Tibial nerve (tissue), 4 donors: Measurements from ENCODE around the gene MAPK6. TPM values are rescaled to one million over a fixed set of nuclear protein-coding genes. Genes with fewer than 3 reads are reported as not detected.

Experiments
- DNase-seq, 2 donors: peaks; one replicate each; pipeline ENCODE4 v3.0.0-alpha.2; 2019; ENCODE audit warnings: low spot score in 2 of 2
- H3K27ac ChIP-seq, 4 donors: fragments of 200-600 bp; sonication (generic) in 3 of 4; one replicate each; pipeline ENCODE4 v1.5.1; 2017 to 2019; ENCODE audit warnings: mild to moderate bottlenecking in 1 of 4
- H3K27me3 ChIP-seq, 2 donors: fragments of 200-600 bp; sonication (generic) in 1 of 2; one replicate each; pipeline versions ENCODE4 v1.5.1 to v1.6.0; 2017 to 2019
- H3K36me3 ChIP-seq, 3 donors: fragments of 200-600 bp; sonication (generic); one replicate each; pipeline ENCODE4 v1.5.1; 2018 to 2019
- H3K4me1 ChIP-seq, 4 donors: fragments of 200-600 bp; sonication (generic) in 3 of 4; one replicate each; pipeline ENCODE4 v1.5.1; 2017 to 2019
- H3K4me3 ChIP-seq, 4 donors: fragments of 200-600 bp; sonication (generic) in 3 of 4; one replicate each; pipeline ENCODE4 v1.5.1; 2017 to 2019; ENCODE audit warnings: mild to moderate bottlenecking in 1 of 4, moderate library complexity in 1 of 4
- H3K9me3 ChIP-seq, 4 donors: fragments of 200-600 bp; sonication (generic) in 3 of 4; one replicate each; pipeline ENCODE4 v1.5.1; 2017 to 2019
- CTCF ChIP-seq, 5 experiments: fragments of 200-600 bp in 3 of 5; fragments of 450-650 bp in 2 of 5; sonication (generic) in 3 of 5; IDR thresholded peaks; one replicate each; pipeline ENCODE4 v1.5.1; 2016 to 2019; ENCODE audit warnings: antibody characterized with exemption in 5 of 5, mild to moderate bottlenecking in 3 of 5, moderate library complexity in 2 of 5
- EP300 ChIP-seq, 2 donors: sonication (generic); formaldehyde crosslinking; IDR thresholded peaks; one replicate each; pipeline ENCODE4 v1.6.1; 2017; ENCODE audit warnings: antibody characterized with exemption in 2 of 2, mild to moderate bottlenecking in 1 of 2
- POLR2A ChIP-seq, 2 donors: fragments of 450-650 bp; IDR thresholded peaks; one replicate each; pipeline ENCODE4 v1.6.1; 2017; ENCODE audit warnings: antibody characterized with exemption in 2 of 2, mild to moderate bottlenecking in 2 of 2, moderate library complexity in 2 of 2
- WGBS, 2 donors: methylation state at CpG; one replicate each; pipeline ENCODE4 v1.1.5; 2018; 5-methylcytosine and 5-hydroxymethylcytosine counted together
- total RNA-seq, 4 donors: library from RNA; depleted of rRNA; stranded (reverse); fragments of >200 nt; gene quantifications; one replicate each; pipeline ENCODE4 v1.1.0, GENCODE V29; 2016

MAPK6 gene
- total RNA-seq, 4 donors from 2014 or later, result 9.6 to 20.9 (median 16.5) TPM

GRCh38 chr15:52056001-52056400 lies 37.0 kb downstream of the MAPK6 start:
- Histone ChIP-seq H3K27me3 (no peaks in the 10 kb centered on the region), H3K36me3 (peaks cover 0 to 83% (median 5%) of the 10 kb centered on the region in 3 donors), H3K4me3 (no peak overlapping the region), H3K27ac (no peak overlapping the region), H3K4me1 (peaks cover 0 to under 1% (median 0%) of the 10 kb centered on the region in 4 donors), H3K9me3 (no peaks in the 10 kb centered on the region)
- TF ChIP-seq EP300 (IDR thresholded peaks at IDR 0.05), result no peak
- no peak for TF ChIP-seq POLR2A (IDR thresholded peaks at IDR 0.05)
- no peak for TF ChIP-seq CTCF (IDR thresholded peaks at IDR 0.05)
- 90 to 96% methylated on average over 1 of the region's 1 CpG for WGBS, 2 donors
- DNase-seq, result no peak

GRCh38 chr15:52056496-52056895 lies 37.5 kb downstream of the MAPK6 start:
- DNase-seq, result no peak
- TF ChIP-seq CTCF (IDR thresholded peaks at IDR 0.05) (no peak), EP300 (IDR thresholded peaks at IDR 0.05) (no peak), POLR2A (IDR thresholded peaks at IDR 0.05) (no peak)
- Histone ChIP-seq H3K27ac (no peak overlapping the region), H3K4me3 (no peak overlapping the region), H3K36me3 (peaks cover 0 to 83% (median 5%) of the 10 kb centered on the region in 3 donors), H3K4me1 (no peaks in the 10 kb centered on the region), H3K27me3 (no peaks in the 10 kb centered on the region), H3K9me3 (no peaks in the 10 kb centered on the region)
- 78 to 94% methylated on average over 3 of the region's 3 CpGs for WGBS, 2 donors

GRCh38 chr15:52057996-52058395 lies 39.0 kb downstream of the MAPK6 start:
- TF ChIP-seq EP300 (IDR thresholded peaks at IDR 0.05) (no peak), POLR2A (IDR thresholded peaks at IDR 0.05) (no peak), CTCF (IDR thresholded peaks at IDR 0.05) (no peak)
- H3K27me3 ChIP-seq, result no peaks in the 10 kb centered on the region
- H3K4me3 ChIP-seq, result no peak overlapping the region
- H3K36me3 ChIP-seq, result peaks cover 0 to 83% (median 8%) of the 10 kb centered on the region in 3 donors
- H3K27ac ChIP-seq, result no peak overlapping the region
- no peak for DNase-seq
- no peaks in the 10 kb centered on the region for H3K9me3 ChIP-seq
- H3K4me1 ChIP-seq, result no peaks in the 10 kb centered on the region

GRCh38 chr15:52060501-52060900 lies 41.5 kb downstream of the MAPK6 start:
- Histone ChIP-seq H3K4me1 (no peaks in the 10 kb centered on the region), H3K4me3 (no peak overlapping the region), H3K27me3 (no peaks in the 10 kb centered on the region), H3K27ac (no peak overlapping the region), H3K9me3 (no peaks in the 10 kb centered on the region), H3K36me3 (peaks cover 0 to 82% (median 17%) of the 10 kb centered on the region in 3 donors)
- 62 to 76% methylated on average over 1 of the region's 1 CpG for WGBS, 2 donors
- DNase-seq, result no peak
- TF ChIP-seq CTCF (IDR thresholded peaks at IDR 0.05), result no peak
- no peak for TF ChIP-seq POLR2A (IDR thresholded peaks at IDR 0.05)
- no peak for TF ChIP-seq EP300 (IDR thresholded peaks at IDR 0.05)

- no peak overlapping the region for H3K27ac ChIP-seq
- 72 to 74% methylated on average over 3 of the region's 3 CpGs for WGBS, 2 donors
- H3K36me3 ChIP-seq, result peaks cover 0 to 33% (median 12%) of the 10 kb centered on the region in 3 donors
- no peaks in the 10 kb centered on the region for H3K4me1 ChIP-seq
- H3K4me3 ChIP-seq, result no peak overlapping the region
- no peak for DNase-seq
- no peaks in the 10 kb centered on the region for H3K9me3 ChIP-seq
- H3K27me3 ChIP-seq, result no peaks in the 10 kb centered on the region
- TF ChIP-seq CTCF (IDR thresholded peaks at IDR 0.05) (no peak), EP300 (IDR thresholded peaks at IDR 0.05) (no peak), POLR2A (IDR thresholded peaks at IDR 0.05) (no peak)
These were observed 48.0 kb downstream of the MAPK6 start for GRCh38 chr15:52066842-52067544.
